ENCODE data around the gene CKMT1B.
"Not testable (repeated sequence)": the region's sequence is repeated elsewhere in the genome, so short reads cannot be mapped to it uniquely, and the experiment has no call there.

The CKMT1B gene

GRCh38 chr15:43638464-43639204, 44.8 kb downstream of the CKMT1B start:
- DNase-seq = not testable (repeated sequence)
